ENCODE measurements around the gene CFAP97D1.

- TF ChIP-seq ZNF555 (tag by site-specific recombination; conservative IDR thresholded peaks at IDR 0.05) (no peak), REST (tag by site-specific recombination; IDR thresholded peaks at IDR 0.05) (no peak), ZNF362 (tag by site-specific recombination; IDR thresholded peaks at IDR 0.05) (no peak), ZNF670 (tag by site-specific recombination; IDR thresholded peaks at IDR 0.05; ENCODE audit: low read depth) (no peak), ZBTB20 (tag by site-specific recombination; IDR thresholded peaks at IDR 0.05) (no peak)
These were observed 49.5 kb downstream of the CFAP97D1 start for GRCh38 chr17:43829738-43830137.

Data from HEK293 (cell line).